Measurements from ENCODE around the gene AGPAT1.

AGPAT1 gene

DNA sequence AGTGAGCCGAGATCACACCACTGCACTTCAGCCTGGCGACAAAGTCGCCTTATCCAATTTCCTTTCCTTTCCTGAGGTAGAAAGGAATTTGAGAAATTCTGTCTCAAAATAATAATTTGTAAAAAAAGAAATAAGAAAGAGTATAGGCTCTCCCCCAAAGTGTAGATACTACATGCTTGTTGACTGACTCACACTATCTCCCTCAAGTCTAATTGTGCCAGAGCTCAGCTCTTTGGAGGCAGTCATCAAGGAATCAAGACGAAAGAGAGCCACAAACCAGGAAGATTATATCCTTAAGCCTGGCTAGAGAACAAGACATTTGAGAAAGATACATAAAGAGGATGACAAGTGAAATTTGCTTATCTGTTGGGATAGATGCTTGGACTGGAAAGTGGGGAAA lies 42.1 kb downstream of the AGPAT1 start:
- no peak for TF ChIP-seq CTCF (IDR thresholded peaks at IDR 0.05; ENCODE audit: borderline replicate concordance, control extremely low read depth, extremely low read depth, insufficient read depth, missing control alignments)
- DNase-seq (ENCODE audit: low spot score) = no peak
- in situ Hi-C loops (cut with MboI; ENCODE audit: low sequenced_read_pairs, unreplicated experiment) = no loop called here

DNA sequence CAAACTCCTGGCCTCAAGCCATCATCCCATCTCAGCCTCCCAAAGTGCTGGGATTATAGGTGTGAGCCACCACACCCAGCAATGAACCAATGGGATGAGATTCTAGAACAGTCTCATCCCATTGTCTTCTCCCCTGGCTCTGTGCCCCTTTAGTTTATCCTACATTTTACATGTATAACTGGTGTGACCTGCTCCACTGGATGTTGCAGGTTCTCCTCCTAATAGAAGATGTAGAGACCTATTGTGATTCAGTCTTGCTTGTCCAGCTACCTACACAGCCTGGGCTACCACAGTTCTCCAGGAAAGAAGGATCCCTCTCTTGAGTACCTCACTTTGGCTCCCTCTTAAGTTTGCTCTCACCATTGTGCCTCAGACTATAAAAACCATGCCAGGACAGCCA lies 43.8 kb downstream of the AGPAT1 start:
- no peak for DNase-seq (ENCODE audit: low spot score)
- no peak for TF ChIP-seq CTCF (IDR thresholded peaks at IDR 0.05; ENCODE audit: borderline replicate concordance, control extremely low read depth, extremely low read depth, insufficient read depth, missing control alignments)
- in situ Hi-C loops (cut with MboI; ENCODE audit: low sequenced_read_pairs, unreplicated experiment) = no loop called here

DNA sequence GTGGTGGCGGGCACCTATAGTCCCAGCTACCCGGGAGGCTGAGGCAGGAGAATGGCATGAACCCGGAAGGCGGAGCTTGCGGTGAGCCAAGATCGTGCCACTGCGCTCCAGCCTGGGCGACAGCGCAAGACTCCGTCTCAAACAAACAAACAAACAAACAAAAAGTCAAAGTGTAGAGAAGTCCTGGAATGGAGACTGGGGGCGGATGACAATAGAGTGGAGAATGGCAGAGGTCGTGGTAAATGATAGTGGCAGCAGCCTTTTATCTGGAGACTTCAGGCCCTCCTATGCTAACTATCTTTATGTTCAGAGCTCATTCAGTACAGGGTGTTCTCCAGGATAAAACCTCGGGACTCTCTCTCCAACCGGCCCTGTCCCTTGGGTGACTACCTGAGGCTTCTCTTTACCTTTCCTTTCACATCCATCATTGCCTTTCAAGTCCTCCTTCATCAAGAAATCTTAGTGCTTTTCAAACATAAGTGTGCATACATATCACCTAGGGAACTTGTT lies 44.4 kb downstream of the AGPAT1 start:
- no peak for DNase-seq (ENCODE audit: low spot score)
- in situ Hi-C loops (cut with MboI; ENCODE audit: low sequenced_read_pairs, unreplicated experiment) = no loop called here
- no peak for TF ChIP-seq CTCF (IDR thresholded peaks at IDR 0.05; ENCODE audit: borderline replicate concordance, control extremely low read depth, extremely low read depth, insufficient read depth, missing control alignments)

GRCh38 chr6:32129297-32130088 lies 46.4 kb downstream of the AGPAT1 start:
- in situ Hi-C loops (cut with MboI; ENCODE audit: low sequenced_read_pairs, unreplicated experiment) = no loop called here
- no peak for TF ChIP-seq CTCF (IDR thresholded peaks at IDR 0.05; ENCODE audit: borderline replicate concordance, control extremely low read depth, extremely low read depth, insufficient read depth, missing control alignments)
- no peak for DNase-seq (ENCODE audit: low spot score)

DNA sequence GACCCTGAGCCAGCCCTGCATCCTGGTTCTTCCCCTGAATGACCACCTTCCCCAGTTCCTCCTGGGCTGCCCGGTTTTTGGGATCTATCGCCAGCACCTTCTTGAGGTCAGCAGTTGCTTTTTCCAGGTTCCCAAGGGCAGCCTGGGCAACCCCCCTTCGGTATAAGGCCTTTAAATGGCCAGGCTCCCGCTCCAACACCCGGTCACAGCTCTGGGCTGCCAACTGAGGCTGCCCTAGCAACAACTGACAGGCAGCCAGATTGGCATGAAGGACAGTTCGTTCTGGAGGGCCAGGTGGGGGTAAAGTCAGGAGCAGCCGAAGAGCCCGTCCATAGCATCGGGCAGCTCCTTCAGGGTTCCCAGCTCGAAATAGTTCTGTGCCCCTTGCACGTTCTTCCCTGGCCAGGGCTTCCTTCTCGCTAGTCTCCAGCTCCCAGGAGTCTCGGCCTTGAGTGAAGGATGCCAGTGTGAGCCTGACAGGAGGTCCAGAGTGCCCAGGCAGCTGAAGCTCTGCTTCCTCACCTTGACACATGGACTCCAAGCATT lies 47.1 kb downstream of the AGPAT1 start:
- in situ Hi-C loops (cut with MboI; ENCODE audit: low sequenced_read_pairs, unreplicated experiment) = no loop called here
- DNase-seq (ENCODE audit: low spot score) = no peak
- TF ChIP-seq CTCF (IDR thresholded peaks at IDR 0.05; ENCODE audit: borderline replicate concordance, control extremely low read depth, extremely low read depth, insufficient read depth, missing control alignments) = no peak

DNA sequence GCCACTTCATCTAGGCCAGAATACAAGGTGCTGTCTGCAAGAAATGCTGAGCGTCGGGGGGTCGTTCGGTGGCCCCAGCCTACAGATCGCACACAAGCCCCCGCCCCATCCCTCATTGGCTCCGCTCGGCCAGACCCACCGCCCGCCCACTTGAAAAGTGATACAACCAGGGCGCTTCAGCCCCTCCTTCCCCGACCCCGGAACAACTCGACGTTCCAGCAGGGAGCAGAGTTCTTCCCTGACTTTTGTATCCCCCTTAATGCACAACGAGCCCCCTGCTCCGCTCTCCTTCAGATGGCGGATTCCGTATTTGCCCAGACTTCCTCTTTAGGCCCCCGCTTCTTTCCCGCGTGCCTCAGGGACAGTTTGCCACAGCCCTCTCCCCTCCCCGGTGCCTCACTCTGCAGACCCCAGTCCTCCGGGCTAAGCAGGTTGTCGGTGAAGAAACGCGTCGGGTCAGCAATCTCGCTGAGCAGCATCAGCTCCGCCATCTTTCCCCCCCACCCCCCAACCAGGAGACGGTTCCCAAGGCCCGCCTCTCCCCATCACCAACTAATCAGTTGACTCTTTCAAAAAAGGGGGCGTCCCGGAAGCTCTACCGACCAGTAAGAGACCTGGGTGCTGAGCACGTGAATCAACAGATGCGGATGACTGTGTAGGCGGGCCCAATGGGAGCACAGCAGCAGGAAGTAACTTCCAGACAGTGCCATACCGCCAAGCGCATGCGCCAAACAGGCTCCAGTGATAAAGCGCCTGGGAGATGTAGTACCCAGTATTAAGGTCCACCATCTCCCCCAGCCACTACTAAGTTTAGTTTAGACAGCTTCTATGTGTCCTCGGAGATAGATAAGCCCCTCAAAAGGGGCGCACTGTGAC lies 47.9 kb downstream of the AGPAT1 start, which contains the start of gene ATF6B:
Gene ATF6B (minus strand): TSS at position 530 of the 876 bp plus-strand sequence. CDS start 39 bp downstream, at position 491.
- in situ Hi-C loops (cut with MboI; ENCODE audit: low sequenced_read_pairs, unreplicated experiment) = no loop called here
- no peak for TF ChIP-seq CTCF (IDR thresholded peaks at IDR 0.05; ENCODE audit: borderline replicate concordance, control extremely low read depth, extremely low read depth, insufficient read depth, missing control alignments)
- DNase-seq (ENCODE audit: low spot score) = peak; percentile 98

Data from GM13976 (cell line).